Measurements from ENCODE around the gene ANKRD31. TPM values are rescaled to one million over a fixed set of nuclear protein-coding genes. Genes with fewer than 3 reads are reported as not detected.

Gene ANKRD31
- total RNA-seq, 2 experiments from 2014 or later: 0.13 TPM; not detected in 1

GRCh38 chr5:75067434-75067833, 169.2 kb downstream of the ANKRD31 start:
- BruUV-seq (replicated peaks): no TSS peak
- Histone ChIP-seq H3K4me2 (ENCODE audit: low read length) (no peak overlapping the region), H3K36me3 (ENCODE audit: insufficient read depth, low read length) (no peaks in the 10 kb centered on the region), H3K4me3 (ENCODE audit: low read depth, low read length, poor library complexity, severe bottlenecking) (no peak overlapping the region), H3K9me3 (ENCODE audit: low read length) (no peaks in the 10 kb centered on the region), H3K27ac (ENCODE audit: low read depth, low read length, poor library complexity, severe bottlenecking) (no peak overlapping the region), H3K9me2 (ENCODE audit: insufficient read depth, low read length) (no peaks in the 10 kb centered on the region), H3K4me1 (ENCODE audit: insufficient read depth, low read length, poor library complexity, severe bottlenecking) (no peaks in the 10 kb centered on the region), H3K79me2 (ENCODE audit: insufficient read depth, low read depth, low read length) (no peaks in the 10 kb centered on the region), H4K20me1 (ENCODE audit: insufficient read depth, low read length) (no peaks in the 10 kb centered on the region), H2AFZ (ENCODE audit: low read length) (no peak overlapping the region)
- intact Hi-C loops (cut with micrococcal nuclease; ENCODE audit: unreplicated experiment): no loop called here
- DNase-seq (ENCODE audit: low spot score): no peak
- TF ChIP-seq CTCF (conservative IDR thresholded peaks at IDR 0.05; ENCODE audit: low read length): no peak
- no peak for TF ChIP-seq EZH2phosphoT487 (IDR thresholded peaks at IDR 0.05; ENCODE audit: borderline replicate concordance, low read depth, low read length)
- ChIA-PET POLR2A (interaction anchor here (0.6 kb wide), 1 partner anchor 217 kb away, joined by 3 read pairs; no protein-coding TSS in a partner anchor), CTCF (ENCODE audit: unreplicated experiment) (no interaction called here)

DNA sequence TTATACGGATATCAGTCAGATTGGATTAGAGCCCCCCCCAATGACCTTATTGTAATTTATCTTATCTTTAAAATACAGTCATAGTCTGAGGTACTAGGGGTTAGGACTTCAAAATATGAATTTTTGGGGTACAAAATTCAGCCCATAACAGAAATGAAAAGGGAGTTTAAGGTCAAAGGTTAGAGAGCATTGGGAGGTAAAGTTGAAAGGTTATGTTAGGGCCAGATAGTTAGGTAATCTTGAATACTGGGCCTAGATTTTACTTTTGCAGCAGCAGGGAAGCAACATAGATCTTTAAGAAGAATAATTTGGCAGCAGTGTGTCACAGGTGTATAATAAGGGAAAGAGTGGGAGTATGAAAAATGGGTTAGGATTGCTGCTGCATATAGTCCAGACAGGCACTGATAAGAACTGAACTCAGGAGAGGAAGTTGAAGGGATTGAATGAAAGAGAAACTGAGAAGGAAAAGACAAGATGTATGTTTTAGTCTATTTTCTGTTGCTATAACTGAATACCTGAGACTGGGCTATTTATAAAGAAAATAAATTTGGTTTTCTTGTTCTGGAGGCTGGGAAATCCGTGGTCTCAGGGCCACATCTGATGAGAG, 173.7 kb downstream of the ANKRD31 start:
- Histone ChIP-seq H2AFZ (ENCODE audit: low read length) (no peak overlapping the region), H3K36me3 (ENCODE audit: insufficient read depth, low read length) (no peaks in the 10 kb centered on the region), H3K4me1 (ENCODE audit: insufficient read depth, low read length, poor library complexity, severe bottlenecking) (no peaks in the 10 kb centered on the region), H4K20me1 (ENCODE audit: insufficient read depth, low read length) (no peaks in the 10 kb centered on the region), H3K4me2 (ENCODE audit: low read length) (no peak overlapping the region), H3K79me2 (ENCODE audit: insufficient read depth, low read depth, low read length) (no peaks in the 10 kb centered on the region), H3K9me3 (ENCODE audit: low read length) (no peaks in the 10 kb centered on the region), H3K4me3 (ENCODE audit: low read depth, low read length, poor library complexity, severe bottlenecking) (no peak overlapping the region), H3K27ac (ENCODE audit: low read depth, low read length, poor library complexity, severe bottlenecking) (no peak overlapping the region), H3K9me2 (ENCODE audit: insufficient read depth, low read length) (no peaks in the 10 kb centered on the region)
- no peak for DNase-seq (ENCODE audit: low spot score)
- CTCF ChIA-PET (ENCODE audit: unreplicated experiment): no interaction called here
- intact Hi-C loops (cut with micrococcal nuclease; ENCODE audit: unreplicated experiment): no loop called here
- TF ChIP-seq EZH2phosphoT487 (IDR thresholded peaks at IDR 0.05; ENCODE audit: borderline replicate concordance, low read depth, low read length) (no peak), CTCF (conservative IDR thresholded peaks at IDR 0.05; ENCODE audit: low read length) (no peak)
- POLR2A ChIA-PET: no interaction called here
- BruUV-seq (replicated peaks): no TSS peak

- no peaks in the 10 kb centered on the region for H4K20me1 ChIP-seq (ENCODE audit: insufficient read depth, low read length)
- no peaks in the 10 kb centered on the region for H3K4me1 ChIP-seq (ENCODE audit: insufficient read depth, low read length, poor library complexity, severe bottlenecking)
- no peaks in the 10 kb centered on the region for H3K9me2 ChIP-seq (ENCODE audit: insufficient read depth, low read length)
- no peak overlapping the region for H2AFZ ChIP-seq (ENCODE audit: low read length)
- intact Hi-C loops (cut with micrococcal nuclease; ENCODE audit: unreplicated experiment): no loop called here
- TF ChIP-seq CTCF (conservative IDR thresholded peaks at IDR 0.05; ENCODE audit: low read length): no peak
- no peak for TF ChIP-seq EZH2phosphoT487 (IDR thresholded peaks at IDR 0.05; ENCODE audit: borderline replicate concordance, low read depth, low read length)
- no peaks in the 10 kb centered on the region for H3K9me3 ChIP-seq (ENCODE audit: low read length)
- no peak overlapping the region for H3K4me2 ChIP-seq (ENCODE audit: low read length)
- H3K27ac ChIP-seq (ENCODE audit: low read depth, low read length, poor library complexity, severe bottlenecking): no peak overlapping the region
- CTCF ChIA-PET (ENCODE audit: unreplicated experiment): no interaction called here
- BruUV-seq (replicated peaks): no TSS peak
- no peak overlapping the region for H3K4me3 ChIP-seq (ENCODE audit: low read depth, low read length, poor library complexity, severe bottlenecking)
- H3K36me3 ChIP-seq (ENCODE audit: insufficient read depth, low read length): no peaks in the 10 kb centered on the region
- H3K79me2 ChIP-seq (ENCODE audit: insufficient read depth, low read depth, low read length): no peaks in the 10 kb centered on the region
- POLR2A ChIA-PET: interaction anchor here (0.6 kb wide), 2 partner anchors 12 to 400 kb away, joined by 3 read pairs; no protein-coding TSS in a partner anchor
- DNase-seq (ENCODE audit: low spot score): no peak
Observed at GRCh38 chr5:75059912-75060545, 176.6 kb downstream of the ANKRD31 start.
